Loucy (cell line): ENCODE results near the gene SLC16A8.

ENCODE experiments used
- H2AFZ ChIP-seq: fragments of 200-600 bp; sonication (generic); 2 replicates; pipeline ENCODE4 v1.6.0; 2016; ENCODE audit warnings: antibody characterized with exemption, mild to moderate bottlenecking, low read length, moderate library complexity
- H3F3A ChIP-seq: fragments of 200-600 bp; 2 replicates; pipeline ENCODE4 v1.6.0; 2016; ENCODE audit warnings: antibody characterized with exemption, low read depth, mild to moderate bottlenecking
- H3K27me3 ChIP-seq: fragments of 200-600 bp; sonication (generic); 2 replicates; pipeline ENCODE4 v1.6.1; 2014; ENCODE audit warnings: low read length, mild to moderate bottlenecking; ENCODE audit not compliant: insufficient read depth, poor library complexity, severe bottlenecking
- H3K36me3 ChIP-seq: fragments of 200-600 bp; sonication (generic); 2 replicates; pipeline ENCODE4 v1.6.1; 2016; ENCODE audit warnings: low read length; ENCODE audit not compliant: insufficient read depth
- H3K4me1 ChIP-seq: fragments of 200-600 bp; sonication (generic); 2 replicates; pipeline ENCODE4 v1.5.1; 2014; ENCODE audit warnings: low read length, mild to moderate bottlenecking; ENCODE audit not compliant: insufficient read depth, poor library complexity, severe bottlenecking
- H3K4me2 ChIP-seq: fragments of 200-600 bp; sonication (generic); 2 replicates; pipeline ENCODE4 v1.6.0; 2014; ENCODE audit warnings: antibody characterized with exemption, low read length, low read depth, mild to moderate bottlenecking; ENCODE audit not compliant: poor library complexity, severe bottlenecking
- H3K4me3 ChIP-seq: fragments of 200-600 bp; sonication (generic); 2 replicates; pipeline ENCODE4 v1.5.1; 2014; ENCODE audit warnings: low read length, mild to moderate bottlenecking, mixed read lengths; ENCODE audit not compliant: poor library complexity, severe bottlenecking
- H3K79me2 ChIP-seq: fragments of 200-600 bp; sonication (generic); 2 replicates; pipeline ENCODE4 v1.6.1; 2014; ENCODE audit warnings: low read length; ENCODE audit not compliant: insufficient read depth
- H3K9ac ChIP-seq: fragments of 200-600 bp; sonication (generic); 2 replicates; pipeline ENCODE4 v1.6.0; 2014; ENCODE audit warnings: mild to moderate bottlenecking, low read depth, low read length, moderate library complexity; ENCODE audit not compliant: poor library complexity, severe bottlenecking
- H3K9me2 ChIP-seq: fragments of 200-600 bp; sonication (generic); replicated peaks from 2 replicates; pipeline ENCODE4 v1.6.1; 2016; ENCODE audit warnings: low read depth, low read length, mixed read lengths
- H3K9me3 ChIP-seq: fragments of 200-600 bp; sonication (generic); 2 replicates; pipeline ENCODE4 v1.6.1; 2014; ENCODE audit warnings: mild to moderate bottlenecking, antibody characterized with exemption, low read length, low read depth; ENCODE audit not compliant: insufficient read depth
- H4K20me1 ChIP-seq: fragments of 200-600 bp; sonication (generic); 2 replicates; pipeline ENCODE4 v1.6.0; 2014; ENCODE audit warnings: antibody characterized with exemption, low read length, mild to moderate bottlenecking; ENCODE audit not compliant: insufficient read depth, poor library complexity, severe bottlenecking
- CTCF ChIP-seq: fragments of 200-600 bp; sonication (generic); conservative IDR thresholded peaks from 2 replicates; pipeline ENCODE4 v1.5.1; 2014; ENCODE audit warnings: mild to moderate bottlenecking, antibody characterized with exemption, low read length
- EZH2phosphoT487 ChIP-seq: fragments of 200-600 bp; IDR thresholded peaks from 2 replicates; pipeline ENCODE4 v1.6.1; 2018; ENCODE audit warnings: antibody characterized with exemption, mild to moderate bottlenecking, moderate library complexity, borderline replicate concordance

Gene SLC16A8

GRCh38 chr22:38077096-38077495 is 6.9 kb downstream of the SLC16A8 start:
- TF ChIP-seq CTCF, result no peak
- no peak for TF ChIP-seq EZH2phosphoT487
- H3K9me3 ChIP-seq, result no peaks in the 10 kb centered on the region
- H3K4me1 ChIP-seq, result no peaks in the 10 kb centered on the region
- no peaks in the 10 kb centered on the region for H3K36me3 ChIP-seq
- no peak overlapping the region for H3K4me2 ChIP-seq
- H4K20me1 ChIP-seq, result no peaks in the 10 kb centered on the region
- H3K9me2 ChIP-seq, result no peaks in the 10 kb centered on the region
- H3F3A ChIP-seq, result no peaks in the 10 kb centered on the region
- no peaks in the 10 kb centered on the region for H3K79me2 ChIP-seq
- H3K9ac ChIP-seq, result no peak overlapping the region
- no peak overlapping the region for H3K4me3 ChIP-seq
- no peaks in the 10 kb centered on the region for H3K27me3 ChIP-seq
- H2AFZ ChIP-seq, result no peak overlapping the region

GRCh38 chr22:38075961-38076360 is 8.0 kb downstream of the SLC16A8 start:
- H3K9ac ChIP-seq, result no peak overlapping the region
- no peaks in the 10 kb centered on the region for H3K9me3 ChIP-seq
- H3K9me2 ChIP-seq, result no peaks in the 10 kb centered on the region
- no peaks in the 10 kb centered on the region for H4K20me1 ChIP-seq
- H3K4me3 ChIP-seq, result no peak overlapping the region
- TF ChIP-seq CTCF (no peak), EZH2phosphoT487 (no peak)
- no peaks in the 10 kb centered on the region for H3K4me1 ChIP-seq
- no peak overlapping the region for H2AFZ ChIP-seq
- H3K36me3 ChIP-seq, result no peaks in the 10 kb centered on the region
- H3K27me3 ChIP-seq, result no peaks in the 10 kb centered on the region
- H3F3A ChIP-seq, result no peaks in the 10 kb centered on the region
- H3K79me2 ChIP-seq, result no peaks in the 10 kb centered on the region
- H3K4me2 ChIP-seq, result no peak overlapping the region

- H3K27me3 ChIP-seq, result no peaks in the 10 kb centered on the region
- no peaks in the 10 kb centered on the region for H3K4me1 ChIP-seq
- H3K36me3 ChIP-seq, result no peaks in the 10 kb centered on the region
- no peak overlapping the region for H2AFZ ChIP-seq
- no peak overlapping the region for H3K4me2 ChIP-seq
- H3F3A ChIP-seq, result no peaks in the 10 kb centered on the region
- no peak overlapping the region for H3K4me3 ChIP-seq
- no peaks in the 10 kb centered on the region for H4K20me1 ChIP-seq
- TF ChIP-seq CTCF (no peak), EZH2phosphoT487 (no peak)
- no peaks in the 10 kb centered on the region for H3K9me3 ChIP-seq
- H3K79me2 ChIP-seq, result no peaks in the 10 kb centered on the region
- H3K9ac ChIP-seq, result no peak overlapping the region
- H3K9me2 ChIP-seq, result no peaks in the 10 kb centered on the region
Observed at GRCh38 chr22:38075105-38075825, 8.7 kb downstream of the SLC16A8 start.
